ENCODE results near the gene RYR3.

- TF ChIP-seq CTCF (IDR thresholded peaks at IDR 0.05; ENCODE audit: low read depth, low read length, poor library complexity, severe bottlenecking) (no peak), EZH2phosphoT487 (IDR thresholded peaks at IDR 0.05; ENCODE audit: borderline replicate concordance, low read length) (no peak)
Observed at GRCh38 chr15:33742306-33742705, 431.5 kb downstream of the RYR3 start.

All from DOHH2 (cell line).